GM23338 (cell line): Measurements from ENCODE around the gene MAN1C1. TPM values are rescaled to one million over a fixed set of nuclear protein-coding genes. Genes with fewer than 3 reads are reported as not detected.

Experiments
- ATAC-seq: fragments of 200-7000 bp; cut with Tn5 transposase; 3 replicates; pipeline ENCODE4 v1.9.1; 2020
- DNase-seq: peaks from one replicate; pipeline ENCODE4 v3.0.0-alpha.2; 2015; ENCODE audit warnings: low spot score
- H2AFZ ChIP-seq: fragments of 200-600 bp; sonication (generic); 2 replicates; pipeline ENCODE4 v1.8.0; 2016; ENCODE audit warnings: antibody characterized with exemption, mild to moderate bottlenecking, moderate library complexity
- H3F3A ChIP-seq: fragments of 200-600 bp; sonication (generic); replicated peaks from 2 replicates; pipeline ENCODE4 v1.8.0; 2017; ENCODE audit warnings: antibody characterized with exemption, mixed run types, low read depth
- H3K27ac ChIP-seq: fragments of 200-600 bp; sonication (generic); 2 replicates; pipeline ENCODE4 v1.6.1; 2016; ENCODE audit warnings: low read depth
- H3K27me3 ChIP-seq: fragments of 200-600 bp; sonication (generic); 2 replicates; pipeline ENCODE4 v1.8.0; 2016; ENCODE audit warnings: mild to moderate bottlenecking, mixed run types, moderate library complexity; ENCODE audit not compliant: insufficient read depth
- H3K36me3 ChIP-seq: fragments of 200-600 bp; sonication (generic); 2 replicates; pipeline ENCODE4 v1.8.0; 2016; ENCODE audit warnings: mild to moderate bottlenecking; ENCODE audit not compliant: insufficient read depth
- H3K4me1 ChIP-seq: fragments of 200-600 bp; sonication (generic); 2 replicates; pipeline ENCODE4 v1.8.0; 2016; ENCODE audit warnings: mild to moderate bottlenecking, moderate library complexity; ENCODE audit not compliant: insufficient read depth
- H3K4me2 ChIP-seq: fragments of 200-600 bp; sonication (generic); 2 replicates; pipeline ENCODE4 v1.7.1; 2017; ENCODE audit warnings: mixed run types
- H3K4me3 ChIP-seq: fragments of 200-600 bp; sonication (generic); 2 replicates; pipeline ENCODE4 v1.6.1; 2016; ENCODE audit warnings: mixed run types
- H3K79me2 ChIP-seq: fragments of 200-600 bp; sonication (generic); replicated peaks from 2 replicates; pipeline ENCODE4 v1.8.0; 2017; ENCODE audit warnings: mild to moderate bottlenecking; ENCODE audit not compliant: insufficient read depth
- H3K9me2 ChIP-seq: fragments of 200-600 bp; sonication (generic); 2 replicates; pipeline ENCODE4 v1.8.0; 2017; ENCODE audit not compliant: insufficient read depth
- H4K20me1 ChIP-seq: fragments of 200-600 bp; sonication (generic); replicated peaks from 2 replicates; pipeline ENCODE4 v1.8.0; 2017; ENCODE audit warnings: mild to moderate bottlenecking; ENCODE audit not compliant: insufficient read depth
- H3K27ac Mint-ChIP-seq: 2 replicates; pipeline ENCODE4 v1.8.0; 2020; ENCODE audit warnings: inconsistent platforms, mild to moderate bottlenecking, moderate library complexity, mixed read lengths
- H3K27me3 Mint-ChIP-seq: 3 replicates; pipeline ENCODE4 v1.8.0; 2022; ENCODE audit warnings: low read depth, mild to moderate bottlenecking, moderate library complexity, mixed read lengths, inconsistent platforms; ENCODE audit not compliant: insufficient read depth, poor library complexity
- H3K36me3 Mint-ChIP-seq: 3 replicates; pipeline ENCODE4 v1.8.0; 2021; ENCODE audit warnings: low read depth, mild to moderate bottlenecking, inconsistent platforms, moderate library complexity, mixed read lengths
- H3K4me1 Mint-ChIP-seq: 3 replicates; pipeline ENCODE4 v1.8.0; 2020; ENCODE audit warnings: mild to moderate bottlenecking, inconsistent platforms, mixed read lengths
- H3K4me3 Mint-ChIP-seq: 3 replicates; pipeline ENCODE4 v1.8.0; 2021; ENCODE audit warnings: moderate library complexity, mild to moderate bottlenecking, inconsistent platforms, mixed read lengths
- H3K9me3 Mint-ChIP-seq: 3 replicates; pipeline ENCODE4 v1.8.0; 2020; ENCODE audit warnings: moderate library complexity, mild to moderate bottlenecking, inconsistent platforms, mixed read lengths
- CREB1 ChIP-seq: fragments of 250-450 bp; sonication (Bioruptor Pico); IDR thresholded peaks from 2 replicates; pipeline ENCODE4 v1.5.0; 2020; ENCODE audit warnings: low read depth, mild to moderate bottlenecking, moderate library complexity
- EZH2phosphoT487 ChIP-seq: fragments of 200-600 bp; sonication (generic); IDR thresholded peaks from one replicate; pipeline ENCODE4 v1.8.1; 2018; ENCODE audit warnings: antibody characterized with exemption; ENCODE audit not compliant: unreplicated experiment
- POLR2AphosphoS5 ChIP-seq: IDR thresholded peaks from 2 replicates; pipeline ENCODE4 v1.6.1; 2016; ENCODE audit warnings: antibody characterized with exemption, low read depth
- STAT1 ChIP-seq: IDR thresholded peaks from one replicate; pipeline ENCODE4 v1.6.1; 2016; ENCODE audit warnings: antibody characterized with exemption; ENCODE audit not compliant: unreplicated experiment
- ZNF114 ChIP-seq: fragments of 250-450 bp; sonication (Bioruptor Pico); IDR thresholded peaks from 2 replicates; pipeline ENCODE4 v1.5.0; 2020; ENCODE audit warnings: mild to moderate bottlenecking, moderate library complexity
- ZNF462 ChIP-seq: fragments of 250-450 bp; sonication (Bioruptor Pico); IDR thresholded peaks from 2 replicates; pipeline ENCODE4 v1.5.0; 2020; ENCODE audit warnings: mild to moderate bottlenecking, moderate library complexity
- polyA plus RNA-seq: library from polyadenylated mRNA; unstranded; fragments of >200 nt; fragmentation: Nextera tagmentation; extraction: Ambion mirVana; gene quantifications from 2 replicates; pipeline ENCODE4 v1.2.1, GENCODE V29; 2016
- total RNA-seq: library from RNA; depleted of rRNA; stranded (reverse); fragments of >200 nt; shearing (Covaris generic); gene quantifications from 2 replicates; pipeline ENCODE4 v1.2.3, GENCODE V29; 2014
- TF ChIP-seq, protein P1 (sequence below), 2 experiments: fragments of 200-600 bp in 1 of 2; sonication (generic) in 1 of 2; conservative IDR thresholded peaks; 2 replicates each; pipeline versions ENCODE4 v1.5.1 to v1.6.1; 2016 to 2017; ENCODE audit warnings: antibody characterized with exemption in 2 of 2, low read depth in 2 of 2, mild to moderate bottlenecking in 2 of 2, moderate library complexity in 1 of 2

The MAN1C1 gene
- total and polyA plus RNA-seq, 2 experiments from 2014 or later = 5.4 to 13.6 TPM

GRCh38 chr1:25804244-25804963 is 187.8 kb downstream of the MAN1C1 start:
- no peak for ATAC-seq

DNA sequence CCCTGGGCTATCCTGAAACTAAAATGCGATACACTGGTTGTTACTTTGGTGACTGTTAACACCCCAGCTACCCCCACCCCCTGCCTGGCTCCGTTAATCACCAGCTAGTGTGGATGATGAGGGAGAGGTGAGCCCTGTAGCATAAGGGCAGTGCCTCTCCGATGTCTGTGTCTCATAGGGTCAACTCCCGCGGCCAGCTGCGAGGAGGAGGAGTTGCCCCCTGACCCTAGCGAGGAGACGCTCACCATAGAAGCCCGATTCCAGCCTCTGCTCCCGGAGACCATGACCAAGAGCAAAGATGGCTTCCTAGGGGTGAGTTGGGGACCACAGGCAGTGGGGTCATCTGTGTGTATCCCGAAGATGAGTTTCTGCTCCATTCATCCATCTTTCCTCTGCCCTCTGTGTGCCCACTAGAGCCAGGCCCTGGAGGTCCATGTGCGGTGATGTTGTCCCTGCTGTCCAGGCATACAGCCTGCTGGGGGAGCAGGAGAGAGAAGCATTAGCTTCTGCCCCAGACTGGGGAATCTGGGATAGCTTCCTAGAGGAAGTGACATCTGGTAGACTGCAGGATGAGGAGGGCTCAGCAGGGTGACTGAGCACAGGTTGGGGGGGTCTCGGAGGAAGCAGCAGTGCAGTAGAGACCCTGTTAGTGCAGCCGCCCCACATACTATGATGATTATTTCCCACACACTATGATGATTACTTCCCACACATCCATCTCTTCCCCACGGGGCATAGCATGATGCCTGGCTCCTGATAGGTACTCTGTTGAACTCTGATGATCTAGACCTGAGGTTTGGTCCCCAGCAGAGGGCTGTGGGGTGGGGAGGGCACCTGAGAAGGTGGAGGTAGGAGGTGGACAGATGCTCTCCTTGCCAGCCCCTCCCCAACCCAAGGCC is 188.6 kb downstream of the MAN1C1 start:
- Histone ChIP-seq H3K4me2 (no peak overlapping the region), H3F3A (peaks cover 4% of the 10 kb centered on the region; the same call in 1 of the 2 replicates), H4K20me1 (peaks cover 3% of the 10 kb centered on the region; the same call in 1 of the 2 replicates), H3K36me3 (no peaks in the 10 kb centered on the region), H3K27ac (no peak overlapping the region), H3K4me1 (peaks cover 5% of the 10 kb centered on the region), H3K79me2 (peaks cover 7% of the 10 kb centered on the region; the same call in 1 of the 2 replicates), H3K27me3 (no peaks in the 10 kb centered on the region), H3K9me2 (no peaks in the 10 kb centered on the region), H2AFZ (no peak overlapping the region), H3K4me3 (no peak overlapping the region)
- Mint-ChIP-seq H3K4me3 (no peak overlapping the region), H3K9me3 (no peaks in the 10 kb centered on the region), H3K27me3 (peaks cover 3% of the 10 kb centered on the region), H3K27ac (no peak overlapping the region), H3K36me3 (peaks cover 23% of the 10 kb centered on the region), H3K4me1 (peaks cover 17% of the 10 kb centered on the region; the same call in 2 of the 3 replicates)
- no peak for DNase-seq
- no peak for ATAC-seq
- TF ChIP-seq, protein P1, sequence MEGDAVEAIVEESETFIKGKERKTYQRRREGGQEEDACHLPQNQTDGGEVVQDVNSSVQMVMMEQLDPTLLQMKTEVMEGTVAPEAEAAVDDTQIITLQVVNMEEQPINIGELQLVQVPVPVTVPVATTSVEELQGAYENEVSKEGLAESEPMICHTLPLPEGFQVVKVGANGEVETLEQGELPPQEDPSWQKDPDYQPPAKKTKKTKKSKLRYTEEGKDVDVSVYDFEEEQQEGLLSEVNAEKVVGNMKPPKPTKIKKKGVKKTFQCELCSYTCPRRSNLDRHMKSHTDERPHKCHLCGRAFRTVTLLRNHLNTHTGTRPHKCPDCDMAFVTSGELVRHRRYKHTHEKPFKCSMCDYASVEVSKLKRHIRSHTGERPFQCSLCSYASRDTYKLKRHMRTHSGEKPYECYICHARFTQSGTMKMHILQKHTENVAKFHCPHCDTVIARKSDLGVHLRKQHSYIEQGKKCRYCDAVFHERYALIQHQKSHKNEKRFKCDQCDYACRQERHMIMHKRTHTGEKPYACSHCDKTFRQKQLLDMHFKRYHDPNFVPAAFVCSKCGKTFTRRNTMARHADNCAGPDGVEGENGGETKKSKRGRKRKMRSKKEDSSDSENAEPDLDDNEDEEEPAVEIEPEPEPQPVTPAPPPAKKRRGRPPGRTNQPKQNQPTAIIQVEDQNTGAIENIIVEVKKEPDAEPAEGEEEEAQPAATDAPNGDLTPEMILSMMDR (conservative IDR thresholded peaks at IDR 0.05; ENCODE audit: low read depth in 2 of 2) = no peak
- TF ChIP-seq STAT1 (no peak), ZNF114 (no peak), EZH2phosphoT487 (no peak), ZNF462 (CRISPR knock-in tag) (no peak), CREB1 (CRISPR knock-in tag) (no peak)

More at GRCh38 chr1:25804244-25804963, 187.8 kb downstream of the MAN1C1 start:
- H3K27me3 ChIP-seq = no peaks in the 10 kb centered on the region
- no peak overlapping the region for H3K27ac ChIP-seq
- peaks cover 4% of the 10 kb centered on the region; the same call in 1 of the 2 replicates for H3F3A ChIP-seq
- Mint-ChIP-seq H3K27ac (no peak overlapping the region), H3K27me3 (peaks cover 3% of the 10 kb centered on the region), H3K36me3 (peaks cover 23% of the 10 kb centered on the region), H3K4me1 (peaks cover 20% of the 10 kb centered on the region), H3K4me3 (no peak overlapping the region), H3K9me3 (no peaks in the 10 kb centered on the region)
- H3K36me3 ChIP-seq = no peaks in the 10 kb centered on the region
- TF ChIP-seq POLR2AphosphoS5 = no peak
- TF ChIP-seq, protein P1 (conservative IDR thresholded peaks at IDR 0.05; ENCODE audit: low read depth in 2 of 2) = peak in 1 of 2 experiments; percentile 26; a peak in 2 of 4 replicates
- DNase-seq = no peak
- H3K4me1 ChIP-seq = peaks cover 5% of the 10 kb centered on the region
- H3K4me3 ChIP-seq = no peak overlapping the region
- H3K79me2 ChIP-seq = peaks cover 7% of the 10 kb centered on the region; the same call in 1 of the 2 replicates
- peaks cover 3% of the 10 kb centered on the region; the same call in 1 of the 2 replicates for H4K20me1 ChIP-seq
- H2AFZ ChIP-seq = no peak overlapping the region
- H3K4me2 ChIP-seq = no peak overlapping the region
- no peaks in the 10 kb centered on the region for H3K9me2 ChIP-seq
